BE2C (cell line): ENCODE measurements around the gene ORMDL2.
A peak's percentile ranks its signal among the peaks of the same experiment; 100 is the strongest.

Source experiments
- DNase-seq: peaks from one replicate; pipeline ENCODE4 v3.0.0-alpha.2; 2020
- H3K27me3 ChIP-seq: fragments of 250-450 bp; sonication (Bioruptor Pico); 2 replicates; pipeline ENCODE4 v1.5.1; 2020; ENCODE audit warnings: mild to moderate bottlenecking
- H3K36me3 ChIP-seq: fragments of 250-450 bp; sonication (Bioruptor Pico); 2 replicates; pipeline ENCODE4 v1.5.1; 2020; ENCODE audit warnings: mild to moderate bottlenecking
- H3K4me1 ChIP-seq: fragments of 250-450 bp; sonication (Bioruptor Pico); 2 replicates; pipeline ENCODE4 v1.5.1; 2020
- H3K4me3 ChIP-seq: 2 replicates; pipeline ENCODE4 v1.5.1; 2011; ENCODE audit warnings: low read depth, low read length
- H3K9me3 ChIP-seq: fragments of 250-450 bp; sonication (Bioruptor Pico); 2 replicates; pipeline ENCODE4 v1.5.1; 2020
- TF ChIP-seq, protein P1 (sequence below): IDR thresholded peaks from 2 replicates; pipeline ENCODE4 v1.5.1; 2012; ENCODE audit warnings: mild to moderate bottlenecking, low read depth, low read length

Gene ORMDL2

DNA sequence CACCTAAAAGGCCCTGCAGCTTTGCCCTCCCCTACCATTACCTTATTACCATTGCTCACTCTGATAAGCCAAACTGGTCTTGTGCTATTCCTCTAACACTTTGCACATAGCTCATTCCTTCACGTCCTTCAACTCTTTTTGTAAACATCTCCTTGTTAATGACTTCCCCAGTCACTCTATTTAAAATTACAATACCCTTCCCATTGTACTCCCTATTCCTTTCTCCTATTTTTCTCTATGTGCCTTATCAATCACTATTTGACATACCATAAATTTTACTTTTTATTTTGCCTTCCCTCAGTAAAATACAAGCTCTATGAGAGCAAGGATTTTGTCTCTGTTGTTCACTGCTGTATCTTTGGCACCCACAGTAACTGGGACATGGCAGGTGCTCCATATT is 5.8 kb upstream of the ORMDL2 start:
- H3K4me3 ChIP-seq, result no peak overlapping the region
- no peaks in the 10 kb centered on the region for H3K27me3 ChIP-seq
- TF ChIP-seq, protein P1, sequence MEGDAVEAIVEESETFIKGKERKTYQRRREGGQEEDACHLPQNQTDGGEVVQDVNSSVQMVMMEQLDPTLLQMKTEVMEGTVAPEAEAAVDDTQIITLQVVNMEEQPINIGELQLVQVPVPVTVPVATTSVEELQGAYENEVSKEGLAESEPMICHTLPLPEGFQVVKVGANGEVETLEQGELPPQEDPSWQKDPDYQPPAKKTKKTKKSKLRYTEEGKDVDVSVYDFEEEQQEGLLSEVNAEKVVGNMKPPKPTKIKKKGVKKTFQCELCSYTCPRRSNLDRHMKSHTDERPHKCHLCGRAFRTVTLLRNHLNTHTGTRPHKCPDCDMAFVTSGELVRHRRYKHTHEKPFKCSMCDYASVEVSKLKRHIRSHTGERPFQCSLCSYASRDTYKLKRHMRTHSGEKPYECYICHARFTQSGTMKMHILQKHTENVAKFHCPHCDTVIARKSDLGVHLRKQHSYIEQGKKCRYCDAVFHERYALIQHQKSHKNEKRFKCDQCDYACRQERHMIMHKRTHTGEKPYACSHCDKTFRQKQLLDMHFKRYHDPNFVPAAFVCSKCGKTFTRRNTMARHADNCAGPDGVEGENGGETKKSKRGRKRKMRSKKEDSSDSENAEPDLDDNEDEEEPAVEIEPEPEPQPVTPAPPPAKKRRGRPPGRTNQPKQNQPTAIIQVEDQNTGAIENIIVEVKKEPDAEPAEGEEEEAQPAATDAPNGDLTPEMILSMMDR, result no peak
- H3K36me3 ChIP-seq, result peaks cover 40% of the 10 kb centered on the region
- no peaks in the 10 kb centered on the region for H3K4me1 ChIP-seq
- DNase-seq, result no peak
- no peaks in the 10 kb centered on the region; the same call in 1 of the 2 replicates for H3K9me3 ChIP-seq

DNA sequence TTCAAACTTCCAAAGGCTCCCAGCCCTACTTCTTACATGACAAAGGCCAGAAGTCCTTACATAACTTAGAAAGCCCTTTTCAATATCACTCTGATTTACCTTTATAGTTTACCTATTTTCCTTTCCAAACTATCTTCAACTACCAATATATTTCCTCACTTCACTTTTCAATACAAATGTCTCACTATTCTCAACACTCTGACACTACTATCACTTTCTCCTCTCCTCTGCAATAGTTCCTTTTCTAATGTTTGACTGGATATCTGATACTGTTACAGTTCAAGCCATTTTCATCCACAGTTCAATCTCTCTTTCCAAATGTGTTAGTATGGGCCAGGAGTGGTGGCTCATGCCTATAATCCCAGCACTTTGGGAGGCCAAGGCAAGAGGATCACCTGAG is 3.6 kb upstream of the ORMDL2 start:
- Histone ChIP-seq H3K27me3 (no peaks in the 10 kb centered on the region), H3K4me1 (no peaks in the 10 kb centered on the region), H3K4me3 (no peak overlapping the region), H3K36me3 (peaks cover 32% of the 10 kb centered on the region), H3K9me3 (no peaks in the 10 kb centered on the region; the same call in 1 of the 2 replicates)
- TF ChIP-seq, protein P1, result no peak
- no peak for DNase-seq

DNA sequence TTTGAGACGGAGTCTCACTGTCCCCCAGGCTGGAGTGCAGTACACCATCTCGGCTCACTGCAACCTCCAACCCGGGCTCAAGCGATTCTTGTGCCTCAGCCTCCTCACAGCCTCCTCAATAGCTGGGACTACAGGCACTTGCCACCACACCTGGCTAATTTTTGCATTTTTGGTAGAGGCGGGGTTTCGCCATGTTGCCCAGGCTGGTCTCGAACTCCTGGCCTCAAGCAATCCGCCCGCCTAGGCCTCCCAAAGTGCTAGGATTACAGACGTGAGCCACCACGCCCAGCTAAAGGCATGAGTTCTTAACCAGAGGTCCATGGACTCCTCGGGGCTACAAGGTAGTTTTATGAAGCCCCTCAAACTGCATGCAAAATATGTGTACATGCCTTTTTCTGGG is 2.4 kb upstream of the ORMDL2 start:
- TF ChIP-seq, protein P1, result no peak
- DNase-seq, result no peak
- H3K27me3 ChIP-seq, result no peaks in the 10 kb centered on the region
- no peak overlapping the region for H3K4me3 ChIP-seq
- H3K4me1 ChIP-seq, result no peaks in the 10 kb centered on the region
- H3K36me3 ChIP-seq, result peaks cover 41% of the 10 kb centered on the region
- H3K9me3 ChIP-seq, result no peaks in the 10 kb centered on the region; the same call in 1 of the 2 replicates

DNA sequence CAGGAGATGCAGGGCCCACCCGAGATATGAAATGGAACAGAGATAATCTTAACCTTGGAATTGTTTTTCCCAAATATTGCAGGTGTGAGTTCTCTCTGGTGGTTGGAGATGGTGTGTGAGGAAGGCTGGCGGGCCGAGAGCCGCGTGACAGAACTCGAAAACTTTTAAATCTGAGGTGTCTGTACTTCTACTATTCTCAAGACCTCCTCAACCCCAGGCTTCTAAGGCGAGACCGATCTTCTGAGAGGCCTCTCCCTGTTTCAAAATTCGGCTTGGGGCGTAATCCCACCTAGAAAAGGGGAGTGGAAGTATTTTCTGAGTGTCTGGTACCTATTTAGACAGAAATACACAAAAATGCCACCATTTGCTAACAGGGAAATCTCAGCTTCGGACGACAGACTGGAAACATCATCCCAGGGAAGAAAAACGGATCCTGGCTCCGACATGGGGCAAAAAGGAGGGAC is 928 bp upstream of the ORMDL2 start:
- no peaks in the 10 kb centered on the region; the same call in 1 of the 2 replicates for H3K9me3 ChIP-seq
- TF ChIP-seq, protein P1, result no peak
- H3K36me3 ChIP-seq, result peaks cover 51% of the 10 kb centered on the region
- no peaks in the 10 kb centered on the region for H3K4me1 ChIP-seq
- peak overlapping the region; percentile 100 for H3K4me3 ChIP-seq
- no peaks in the 10 kb centered on the region for H3K27me3 ChIP-seq
- no peak for DNase-seq

DNA sequence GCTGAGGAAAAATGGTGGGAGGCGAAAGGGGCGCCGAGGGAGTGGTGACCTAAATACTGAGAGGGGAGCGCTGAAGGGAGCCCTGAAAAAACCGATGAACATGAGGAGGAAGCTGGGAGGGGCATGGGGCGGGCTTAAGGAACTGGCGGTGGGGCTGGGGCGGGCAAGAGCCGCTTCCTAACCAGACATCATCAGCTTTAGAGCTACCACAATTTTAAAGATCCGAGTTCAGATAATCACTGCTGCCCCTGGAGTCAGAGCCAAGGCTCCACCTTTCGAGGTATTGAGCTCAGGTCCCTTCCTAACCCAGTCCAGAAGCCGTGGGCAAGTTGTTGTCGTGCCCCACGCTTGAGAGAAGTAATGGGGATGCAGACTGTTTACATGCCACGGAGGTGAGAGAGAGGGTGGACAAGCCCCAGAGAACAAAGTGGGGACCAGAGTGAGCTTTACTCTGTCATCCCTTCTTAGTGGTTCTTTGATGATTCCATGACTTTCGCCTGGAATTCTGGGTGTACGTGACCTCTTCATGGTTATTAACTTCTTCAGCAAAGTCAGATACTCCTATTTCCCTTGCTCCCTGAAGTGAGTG is 393 bp downstream of the ORMDL2 start:
- no peaks in the 10 kb centered on the region for H3K27me3 ChIP-seq
- H3K4me3 ChIP-seq, result peak overlapping the region; percentile 100
- no peaks in the 10 kb centered on the region for H3K4me1 ChIP-seq
- H3K36me3 ChIP-seq, result peaks cover 53% of the 10 kb centered on the region
- no peaks in the 10 kb centered on the region; the same call in 1 of the 2 replicates for H3K9me3 ChIP-seq
- TF ChIP-seq, protein P1, result no peak
- DNase-seq, result no peak

DNA sequence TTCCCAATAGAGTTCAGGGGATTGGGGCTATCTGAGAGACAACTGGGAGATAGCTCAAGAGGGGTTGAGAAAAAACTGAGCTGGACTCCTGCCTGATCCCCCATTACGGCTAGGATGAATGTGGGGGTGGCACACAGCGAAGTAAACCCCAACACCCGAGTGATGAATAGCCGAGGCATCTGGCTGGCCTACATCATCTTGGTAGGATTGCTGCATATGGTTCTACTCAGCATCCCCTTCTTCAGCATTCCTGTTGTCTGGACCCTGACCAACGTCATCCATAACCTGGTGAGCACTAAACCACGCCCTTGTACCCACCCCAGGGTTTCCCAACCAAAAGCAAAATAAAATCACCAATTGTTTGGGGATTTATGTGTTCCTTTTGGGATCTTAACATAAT is 1.0 kb downstream of the ORMDL2 start:
- H3K9me3 ChIP-seq, result no peaks in the 10 kb centered on the region; the same call in 1 of the 2 replicates
- peaks cover 52% of the 10 kb centered on the region for H3K36me3 ChIP-seq
- no peaks in the 10 kb centered on the region for H3K27me3 ChIP-seq
- H3K4me1 ChIP-seq, result no peaks in the 10 kb centered on the region
- peak overlapping the region; percentile 100 for H3K4me3 ChIP-seq
- DNase-seq, result no peak
- TF ChIP-seq, protein P1, result no peak
